ENCODE measurements around the gene CD300LF.

Gene CD300LF

GRCh38 chr17:74686761-74687160 lies 26.0 kb downstream of the CD300LF start:
- DNase-seq (ENCODE audit: low spot score), result no peak

GRCh38 chr17:74682471-74683190 lies 30.1 kb downstream of the CD300LF start:
- DNase-seq (ENCODE audit: low spot score), result no peak

GRCh38 chr17:74682028-74682427 lies 30.7 kb downstream of the CD300LF start:
- no peak for DNase-seq (ENCODE audit: low spot score)

DNA sequence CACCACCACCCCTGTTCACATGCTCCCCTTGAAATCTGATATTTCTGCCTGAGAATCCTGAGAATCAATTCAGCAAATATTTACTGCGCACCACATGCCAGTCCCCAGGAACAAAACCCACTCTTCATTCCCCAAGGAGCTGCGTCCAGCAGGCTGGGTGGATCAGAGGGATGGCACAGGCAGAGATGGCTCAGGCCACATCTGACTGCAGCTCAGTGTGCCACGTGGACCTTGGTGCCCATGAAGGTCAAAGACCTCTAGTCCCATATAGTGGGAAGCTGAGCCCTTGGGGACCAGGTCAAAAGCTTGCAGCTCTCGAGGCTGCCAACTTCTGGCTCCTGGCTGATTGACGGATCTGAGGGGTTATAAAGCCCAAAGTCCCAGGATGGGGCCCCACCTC lies 31.8 kb downstream of the CD300LF start:
- no peak for DNase-seq (ENCODE audit: low spot score)

DNA sequence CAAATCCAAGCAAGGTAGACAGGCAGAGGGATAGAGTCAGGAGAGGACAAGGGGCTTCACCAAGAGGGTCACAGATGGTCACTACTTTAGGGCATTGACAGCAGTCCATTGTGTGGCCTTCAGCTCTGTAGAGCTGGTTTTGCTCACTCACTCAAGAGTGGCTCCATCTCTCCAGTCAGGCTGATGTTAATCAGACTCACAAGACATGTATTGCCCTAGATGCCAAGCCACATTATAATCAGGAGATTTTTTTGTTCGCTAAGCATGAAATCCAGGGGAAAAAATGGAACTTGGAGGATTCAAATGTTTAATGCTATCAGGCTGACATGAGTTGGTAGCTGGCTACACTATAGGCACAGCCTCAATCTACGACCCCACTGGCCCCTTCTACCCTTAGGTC lies 32.5 kb downstream of the CD300LF start:
- DNase-seq (ENCODE audit: low spot score), result no peak

DNA sequence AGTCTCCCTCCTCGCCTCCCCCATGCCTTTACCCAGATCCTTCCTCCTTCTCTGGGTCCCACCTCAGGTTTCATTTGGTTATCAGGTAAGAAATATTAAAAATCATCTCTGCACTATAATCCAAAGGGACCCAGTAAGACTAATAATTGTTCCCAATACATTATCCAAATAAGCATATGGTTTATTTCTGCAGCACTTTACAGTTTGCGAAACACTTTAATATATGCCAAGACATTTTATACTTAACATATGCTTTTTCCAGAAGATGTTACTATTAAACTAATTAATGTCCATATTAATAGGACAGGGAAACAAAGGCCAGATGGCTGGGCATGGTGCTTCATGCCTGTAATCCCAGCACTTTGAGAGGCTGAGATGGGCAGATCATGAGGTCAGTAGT lies 33.3 kb downstream of the CD300LF start:
- no peak for DNase-seq (ENCODE audit: low spot score)

DNA sequence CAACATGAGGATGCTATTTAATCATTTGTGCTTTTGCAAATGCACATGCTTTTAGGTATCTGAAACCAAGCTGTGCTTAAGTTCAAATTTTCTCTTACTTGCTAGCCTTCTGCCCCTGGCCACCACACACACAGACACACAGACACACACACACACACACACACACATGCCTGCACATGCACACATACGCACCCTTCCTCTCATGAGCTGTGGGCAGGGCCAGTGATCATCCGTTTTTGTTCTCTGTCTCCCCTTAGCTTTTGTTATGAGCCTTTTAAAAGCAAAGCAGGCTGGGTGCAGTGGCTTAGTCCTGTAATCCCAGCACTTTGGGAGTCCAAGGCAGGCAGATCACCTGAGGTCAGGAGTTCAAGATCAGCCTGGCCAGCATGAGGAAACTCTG lies 34.2 kb downstream of the CD300LF start:
- no peak for DNase-seq (ENCODE audit: low spot score)

DNA sequence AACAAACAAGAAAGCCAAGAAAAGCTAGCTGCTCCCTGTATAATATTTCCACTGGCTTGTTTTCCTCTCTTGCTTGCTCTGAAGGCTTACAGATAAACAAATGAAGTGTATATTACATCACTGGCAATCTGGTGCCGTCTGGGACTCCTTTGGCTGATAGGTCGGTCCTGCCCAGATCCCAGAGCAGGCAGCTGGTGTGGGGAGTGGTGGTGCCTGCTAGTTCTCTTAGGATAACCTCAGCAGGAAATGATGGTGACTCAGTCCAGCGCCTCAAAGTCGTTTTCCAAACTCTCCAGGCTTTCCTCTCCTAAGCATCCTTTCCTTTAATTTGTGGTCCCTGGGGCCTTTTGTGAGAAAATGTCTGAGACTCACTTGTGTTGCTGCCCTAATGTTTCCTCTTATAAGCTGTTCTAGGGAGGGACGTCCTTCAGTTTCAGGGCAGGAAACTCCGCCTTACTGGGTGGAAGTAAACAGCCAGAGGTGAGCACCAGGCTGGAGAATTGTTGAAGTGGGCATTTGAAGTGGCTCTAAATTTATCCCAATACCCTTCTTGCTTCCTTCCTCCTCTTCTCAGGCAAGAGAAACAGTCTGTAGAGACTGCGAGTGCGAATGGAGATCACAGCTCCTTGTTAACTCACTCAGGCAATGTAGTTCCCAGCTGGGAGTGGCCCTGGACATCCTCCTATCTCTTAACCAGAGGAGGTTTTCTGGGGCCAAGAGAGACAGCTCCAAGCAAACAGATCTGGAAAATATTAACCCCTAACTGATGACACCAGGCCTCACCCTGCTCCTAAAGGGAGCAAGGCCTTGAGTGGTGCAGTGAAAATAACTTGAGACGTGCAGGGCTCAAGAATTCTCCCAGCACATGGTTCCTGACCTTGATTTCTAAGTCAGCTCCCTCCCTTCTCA lies 34.9 kb downstream of the CD300LF start:
- DNase-seq (ENCODE audit: low spot score), result peak; percentile 66

DNA sequence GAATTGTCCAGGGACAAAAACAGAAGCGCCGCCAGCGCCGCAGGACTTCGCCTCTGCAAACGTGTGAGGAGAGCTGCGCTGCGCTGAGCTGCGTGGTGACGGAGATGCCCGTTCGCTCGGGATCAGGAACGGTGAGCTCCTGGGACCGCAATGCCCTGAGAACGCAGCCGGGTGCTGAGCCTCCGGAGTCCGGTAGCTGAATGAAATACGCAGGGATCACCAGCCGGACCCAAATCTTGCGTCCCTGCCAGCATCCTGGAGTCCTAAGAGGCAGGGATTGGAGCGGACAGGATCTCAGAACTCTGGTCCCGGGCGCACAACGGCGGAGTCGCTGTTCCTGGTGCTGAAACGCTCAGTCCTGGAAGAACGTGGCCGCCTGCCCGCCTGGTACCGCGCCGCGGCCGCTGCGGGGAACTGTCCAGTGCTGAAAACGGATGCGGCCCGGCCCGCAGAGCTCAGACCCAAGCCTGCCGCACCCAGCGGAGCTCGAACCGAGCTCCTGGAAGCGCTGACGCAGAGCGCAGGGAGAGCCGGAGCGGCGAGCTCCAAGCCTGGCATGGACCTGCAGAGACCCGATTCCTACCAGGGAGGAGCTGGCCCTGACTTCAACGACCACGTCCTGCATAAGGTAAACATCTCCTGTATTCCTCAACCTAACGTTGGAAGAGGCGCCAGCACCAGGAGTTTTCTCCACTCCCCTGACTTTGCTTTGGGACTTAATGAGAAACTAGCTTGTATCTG lies 41.5 kb downstream of the CD300LF start:
- peak; percentile 78 for DNase-seq (ENCODE audit: low spot score)

DNA sequence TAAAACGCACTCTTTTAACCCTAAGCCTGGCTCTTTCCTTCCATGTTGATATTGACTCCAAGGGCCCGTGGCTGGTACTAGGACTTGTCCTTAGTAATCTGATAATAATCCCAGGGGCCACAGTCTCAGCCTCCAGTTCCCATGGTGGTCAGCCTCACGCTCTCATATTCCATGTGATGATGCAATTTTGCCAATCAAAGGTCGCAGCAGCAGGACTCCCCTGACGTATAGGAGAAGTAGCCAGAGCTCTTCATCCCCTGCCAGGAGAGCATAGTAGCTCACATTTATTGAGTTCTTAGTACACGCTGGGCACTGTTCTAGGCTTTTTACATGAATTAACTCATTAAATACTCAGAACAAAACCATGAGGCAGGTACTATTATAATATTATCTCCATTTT lies 42.4 kb downstream of the CD300LF start:
- DNase-seq (ENCODE audit: low spot score), result no peak

DNA sequence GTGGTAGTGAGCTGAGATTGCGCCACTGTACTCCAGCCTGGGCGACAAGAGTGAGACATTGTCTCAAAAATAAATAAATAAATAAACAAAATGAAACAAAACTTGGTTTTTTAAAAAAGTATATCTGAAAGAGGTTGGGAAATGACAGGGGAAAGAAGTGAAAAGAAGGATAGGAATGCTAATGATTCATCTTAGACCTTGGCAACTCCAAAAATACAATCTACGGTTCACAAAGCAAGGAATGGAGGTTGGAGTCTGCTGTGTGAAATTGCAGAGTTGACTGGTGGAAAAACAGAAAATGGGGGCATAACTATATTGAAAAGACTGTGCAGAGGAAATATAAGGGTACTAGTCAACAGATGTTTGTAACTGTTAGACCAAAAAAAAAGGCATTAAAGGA lies 49.2 kb downstream of the CD300LF start:
- DNase-seq (ENCODE audit: low spot score), result no peak

DNA sequence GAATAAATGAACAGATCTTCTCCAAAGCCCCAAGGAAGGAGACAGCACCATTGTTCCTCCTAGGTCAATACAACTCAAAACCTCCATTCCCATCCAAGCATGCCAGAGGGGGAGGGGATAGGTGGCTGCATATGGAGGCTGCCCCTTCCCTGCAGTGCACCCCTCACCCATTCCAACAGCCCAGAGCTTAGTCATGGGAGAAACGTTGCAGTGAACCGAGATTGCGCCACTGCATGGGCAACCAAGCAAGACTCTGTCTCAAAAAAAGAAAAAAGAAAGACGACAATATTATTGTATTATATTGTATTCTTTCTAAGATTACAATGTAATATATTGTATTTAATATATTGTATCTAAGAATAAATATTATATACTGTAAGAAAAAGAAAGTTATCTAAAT lies 52.8 kb downstream of the CD300LF start:
- no peak for DNase-seq (ENCODE audit: low spot score)

DNA sequence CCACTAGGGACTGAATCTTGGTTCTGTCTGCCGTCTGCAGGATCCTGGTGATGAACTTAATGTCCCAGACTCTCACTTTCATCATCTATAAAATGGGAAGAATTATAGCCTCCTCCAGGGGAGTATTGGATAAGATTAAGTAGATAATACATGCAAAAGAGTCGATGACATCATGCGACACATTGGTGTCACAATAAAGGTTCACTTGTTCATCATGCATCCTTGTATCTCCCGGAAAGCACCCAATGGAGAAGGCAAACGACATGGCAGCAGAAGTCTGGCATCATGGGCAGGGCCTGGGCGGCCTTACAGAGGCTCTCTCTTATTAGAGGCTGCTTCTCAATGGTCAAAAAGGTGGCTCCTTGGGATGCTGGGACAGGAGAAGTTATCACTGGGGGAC lies 54.1 kb downstream of the CD300LF start:
- DNase-seq (ENCODE audit: low spot score), result no peak

DNA sequence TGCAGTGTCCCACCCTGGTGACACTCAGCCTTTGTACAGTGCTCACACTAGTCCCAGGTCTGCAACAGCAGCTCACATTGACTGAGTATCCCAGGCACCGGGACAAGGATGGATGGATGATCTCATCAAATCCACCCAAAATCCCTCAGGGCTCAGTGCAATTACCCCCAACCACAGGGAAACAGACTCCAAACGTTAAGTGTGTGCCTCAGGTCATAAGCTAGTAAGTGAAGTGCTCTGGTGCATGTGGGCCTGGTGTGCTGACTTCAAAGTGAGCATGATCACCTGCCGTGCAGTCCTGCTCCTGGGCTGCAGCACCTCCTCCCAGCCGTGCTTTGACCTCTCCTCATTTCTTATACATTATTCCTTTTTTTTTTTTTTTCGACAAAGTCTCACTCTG lies 58.0 kb downstream of the CD300LF start:
- DNase-seq (ENCODE audit: low spot score), result no peak

GRCh38 chr17:74652020-74652419 lies 60.7 kb downstream of the CD300LF start:
- no peak for DNase-seq (ENCODE audit: low spot score)

DNA sequence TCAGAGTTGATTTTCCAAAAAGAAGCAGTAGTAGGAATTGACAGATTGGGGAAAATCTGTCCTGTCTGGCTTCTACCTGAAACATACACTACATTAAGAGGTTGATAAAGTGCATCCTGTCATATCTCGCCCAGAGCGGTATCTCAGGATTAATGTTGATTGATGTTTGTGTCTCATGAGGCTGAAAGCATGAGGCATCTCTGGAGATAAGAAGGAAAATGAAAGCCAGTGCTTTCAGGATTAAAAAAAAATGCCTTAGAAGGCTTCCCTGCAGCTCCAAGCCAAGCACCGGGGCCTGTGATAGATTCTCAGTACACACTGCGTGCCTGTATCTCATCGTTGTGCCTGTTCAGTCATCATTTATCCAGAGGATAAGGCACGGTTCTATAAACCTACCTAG lies 62.8 kb downstream of the CD300LF start:
- DNase-seq (ENCODE audit: low spot score), result no peak

- no peak for DNase-seq (ENCODE audit: low spot score)
These were observed 64.7 kb downstream of the CD300LF start for GRCh38 chr17:74647871-74648672.

DNA sequence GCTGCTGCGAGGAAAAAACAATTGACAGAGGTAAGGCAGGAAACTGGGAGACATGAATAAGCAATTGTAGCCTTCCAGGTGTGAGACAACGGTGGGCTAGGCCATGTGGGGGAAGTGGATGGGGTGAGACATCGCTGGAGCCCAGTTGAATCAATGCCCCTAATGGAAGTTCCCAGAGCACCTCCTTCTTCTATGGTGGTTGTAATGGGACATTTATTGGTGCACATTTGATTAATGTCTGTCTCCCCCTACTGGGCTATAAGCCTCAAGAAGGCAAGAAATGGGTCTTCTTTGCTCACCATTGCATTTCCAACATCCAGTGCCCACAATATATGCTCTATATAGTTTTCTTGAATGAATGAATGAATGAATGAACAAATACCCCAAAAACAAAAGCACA lies 66.5 kb downstream of the CD300LF start:
- DNase-seq (ENCODE audit: low spot score), result peak; percentile 6

- DNase-seq (ENCODE audit: low spot score), result no peak
These were observed 67.7 kb downstream of the CD300LF start for GRCh38 chr17:74645010-74645409.

- DNase-seq (ENCODE audit: low spot score), result no peak
These were observed 68.3 kb downstream of the CD300LF start for GRCh38 chr17:74644419-74644818.

Data from kidney capillary endothelial cell (primary cell).